ENCODE results near the gene STIMATE.

DNA sequence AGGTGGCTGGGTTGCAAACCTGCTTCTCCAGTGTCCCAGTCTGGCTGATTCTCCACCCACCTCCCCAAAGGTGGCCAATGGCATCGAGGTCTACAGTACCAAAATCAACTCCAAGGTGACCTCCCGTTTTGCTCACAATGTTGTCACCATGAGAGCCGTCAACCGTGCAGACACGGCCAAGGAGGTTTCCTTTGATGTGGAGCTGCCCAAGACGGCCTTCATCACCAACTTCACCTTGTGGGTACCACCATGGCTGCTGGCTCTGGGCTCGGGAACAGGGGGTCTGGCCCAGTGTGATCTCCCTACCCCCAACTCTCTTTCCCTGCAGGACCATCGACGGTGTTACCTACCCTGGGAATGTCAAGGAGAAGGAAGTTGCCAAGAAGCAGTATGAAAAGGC, 100.9 kb downstream of the STIMATE start:
- TF ChIP-seq, protein P1, sequence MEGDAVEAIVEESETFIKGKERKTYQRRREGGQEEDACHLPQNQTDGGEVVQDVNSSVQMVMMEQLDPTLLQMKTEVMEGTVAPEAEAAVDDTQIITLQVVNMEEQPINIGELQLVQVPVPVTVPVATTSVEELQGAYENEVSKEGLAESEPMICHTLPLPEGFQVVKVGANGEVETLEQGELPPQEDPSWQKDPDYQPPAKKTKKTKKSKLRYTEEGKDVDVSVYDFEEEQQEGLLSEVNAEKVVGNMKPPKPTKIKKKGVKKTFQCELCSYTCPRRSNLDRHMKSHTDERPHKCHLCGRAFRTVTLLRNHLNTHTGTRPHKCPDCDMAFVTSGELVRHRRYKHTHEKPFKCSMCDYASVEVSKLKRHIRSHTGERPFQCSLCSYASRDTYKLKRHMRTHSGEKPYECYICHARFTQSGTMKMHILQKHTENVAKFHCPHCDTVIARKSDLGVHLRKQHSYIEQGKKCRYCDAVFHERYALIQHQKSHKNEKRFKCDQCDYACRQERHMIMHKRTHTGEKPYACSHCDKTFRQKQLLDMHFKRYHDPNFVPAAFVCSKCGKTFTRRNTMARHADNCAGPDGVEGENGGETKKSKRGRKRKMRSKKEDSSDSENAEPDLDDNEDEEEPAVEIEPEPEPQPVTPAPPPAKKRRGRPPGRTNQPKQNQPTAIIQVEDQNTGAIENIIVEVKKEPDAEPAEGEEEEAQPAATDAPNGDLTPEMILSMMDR (conservative IDR thresholded peaks at IDR 0.05; ENCODE audit: low read length) = no peak
- no peak for TF ChIP-seq EZH2phosphoT487 (IDR thresholded peaks at IDR 0.05; ENCODE audit: borderline replicate concordance, low read depth, low read length)

Data from OCI-LY7 (cell line).